Measurements from ENCODE around the gene TGFBR3L. TPM values are rescaled to one million over a fixed set of nuclear protein-coding genes. Genes with fewer than 3 reads are reported as not detected.

Gene TGFBR3L
- total RNA-seq, 4 donors from 2014 or later, result 1.5 to 3.7 (median 2.1) TPM; not detected in 1

- intact Hi-C loops (cut with DNase I; ENCODE audit: low total_unique reads), result no loop called here
- no peak for TF ChIP-seq POLR2A (IDR thresholded peaks at IDR 0.05)
- TF ChIP-seq CTCF (IDR thresholded peaks at IDR 0.05), result no peak
- H3K4me3 ChIP-seq (ENCODE audit: low read depth, poor library complexity, severe bottlenecking), result no peak overlapping the region
- DNase-seq (ENCODE audit: low spot score in 2 of 2), result no peak
- WGBS, 2 donors, result 79 to 86% methylated on average over 8 to 12 of the region's 13 CpGs
These were observed 19.1 kb upstream of the TGFBR3L start for GRCh38 chr19:7895565-7895964.

GRCh38 chr19:7897292-7897691 is 17.3 kb upstream of the TGFBR3L start:
- whole genome bisulfite sequencing, 2 donors, result 56 to 57% methylated on average over 11 of the region's 11 CpGs
- TF ChIP-seq POLR2A (IDR thresholded peaks at IDR 0.05), result no peak
- TF ChIP-seq CTCF (IDR thresholded peaks at IDR 0.05), result no peak
- H3K4me3 ChIP-seq (ENCODE audit: low read depth, poor library complexity, severe bottlenecking), result no peak overlapping the region
- intact Hi-C loops (cut with DNase I; ENCODE audit: low total_unique reads), result no loop called here
- no peak for DNase-seq (ENCODE audit: low spot score in 2 of 2)

GRCh38 chr19:7898967-7899366 is 15.7 kb upstream of the TGFBR3L start:
- intact Hi-C loops (cut with DNase I; ENCODE audit: low total_unique reads), result no loop called here
- no peak for TF ChIP-seq CTCF (IDR thresholded peaks at IDR 0.05)
- no peak for TF ChIP-seq POLR2A (IDR thresholded peaks at IDR 0.05)
- no peak overlapping the region for H3K4me3 ChIP-seq (ENCODE audit: low read depth, poor library complexity, severe bottlenecking)
- WGBS, 2 donors, result 96 to 97% methylated on average over 16 of the region's 16 CpGs
- DNase-seq (ENCODE audit: low spot score in 2 of 2), result no peak

- DNase-seq (ENCODE audit: low spot score in 2 of 2), result peak in 1 of 2 donors; percentile 85
- no peak overlapping the region for H3K4me3 ChIP-seq (ENCODE audit: low read depth, poor library complexity, severe bottlenecking)
- 87 to 94% methylated on average over 17 to 28 of the region's 34 CpGs for WGBS, 2 donors
- intact Hi-C loops (cut with DNase I; ENCODE audit: low total_unique reads), result no loop called here
- TF ChIP-seq POLR2A (IDR thresholded peaks at IDR 0.05), result no peak
- no peak for TF ChIP-seq CTCF (IDR thresholded peaks at IDR 0.05)
These were observed 14.8 kb upstream of the TGFBR3L start for GRCh38 chr19:7899751-7900378.

- DNase-seq (ENCODE audit: low spot score in 2 of 2), result peak in 1 of 2 donors; percentile 87
- 57 to 63% methylated on average over 13 to 20 of the region's 21 CpGs for whole genome bisulfite sequencing, 2 donors
- intact Hi-C loops (cut with DNase I; ENCODE audit: low total_unique reads), result no loop called here
- no peak overlapping the region for H3K4me3 ChIP-seq (ENCODE audit: low read depth, poor library complexity, severe bottlenecking)
- TF ChIP-seq POLR2A (IDR thresholded peaks at IDR 0.05), result no peak
These were observed 14.2 kb upstream of the TGFBR3L start for GRCh38 chr19:7900401-7900870.

- intact Hi-C loops (cut with DNase I; ENCODE audit: low total_unique reads), result no loop called here
- WGBS, 2 donors, result 27 to 50% methylated on average over 3 of the region's 3 CpGs
- DNase-seq (ENCODE audit: low spot score in 2 of 2), result peak in 1 of 2 donors; percentile 45
- TF ChIP-seq CTCF (IDR thresholded peaks at IDR 0.05), result no peak
- no peak overlapping the region for H3K4me3 ChIP-seq (ENCODE audit: low read depth, poor library complexity, severe bottlenecking)
These were observed 13.7 kb upstream of the TGFBR3L start for GRCh38 chr19:7900931-7901330.
